Measurements from ENCODE around the gene TMEM51.
A peak's percentile ranks its signal among the peaks of the same experiment; 100 is the strongest.
"Not testable (repeated sequence)": the region's sequence is repeated elsewhere in the genome, so short reads cannot be mapped to it uniquely, and the experiment has no call there.

TMEM51 gene

DNA sequence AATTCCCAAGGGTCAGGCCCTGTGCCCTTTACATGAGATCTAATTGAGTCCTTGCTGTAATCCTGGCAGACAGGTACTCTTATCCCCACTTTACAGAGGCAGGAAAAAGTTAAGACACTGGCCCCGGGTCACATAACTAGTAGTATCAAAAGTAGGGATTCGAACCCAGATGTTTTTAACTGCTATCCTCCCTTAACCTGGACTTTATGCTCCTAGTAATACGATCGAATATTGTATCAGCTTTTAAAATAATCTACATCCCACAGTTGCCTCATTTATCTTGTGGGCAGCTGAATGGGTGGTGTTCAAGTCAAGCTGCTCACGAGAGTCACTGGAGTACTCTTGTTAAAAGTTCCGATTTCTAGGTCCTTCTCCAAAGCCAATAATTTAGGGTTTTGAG, 25.5 kb upstream of the TMEM51 start:
- no peak for DNase-seq (ENCODE audit: low spot score)

- peak; percentile 62 for DNase-seq (ENCODE audit: low spot score)
These were observed 24.8 kb upstream of the TMEM51 start for GRCh38 chr1:15128520-15129313.

GRCh38 chr1:15129944-15130343, 23.6 kb upstream of the TMEM51 start:
- no peak for DNase-seq (ENCODE audit: low spot score)

DNA sequence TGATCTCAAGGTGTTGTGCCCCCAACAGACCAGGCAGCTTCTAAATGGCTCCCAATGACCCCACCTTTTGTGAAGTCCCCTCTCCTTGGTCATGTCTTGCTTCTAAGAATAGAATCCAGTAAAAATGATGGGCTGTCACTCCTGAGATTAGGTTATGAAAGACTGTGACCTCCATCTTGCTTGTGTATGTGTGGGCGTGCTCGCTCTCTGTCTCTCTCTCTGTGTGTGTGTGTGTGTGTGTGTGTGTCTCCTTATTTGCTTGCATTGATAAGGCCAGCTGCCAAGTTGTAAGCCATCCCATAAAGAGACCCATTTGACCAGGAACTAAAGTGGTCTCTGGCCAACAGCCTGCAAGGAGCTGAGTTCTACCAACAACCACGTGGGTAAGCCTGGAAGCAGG, 22.9 kb upstream of the TMEM51 start:
- no peak for DNase-seq (ENCODE audit: low spot score)

DNA sequence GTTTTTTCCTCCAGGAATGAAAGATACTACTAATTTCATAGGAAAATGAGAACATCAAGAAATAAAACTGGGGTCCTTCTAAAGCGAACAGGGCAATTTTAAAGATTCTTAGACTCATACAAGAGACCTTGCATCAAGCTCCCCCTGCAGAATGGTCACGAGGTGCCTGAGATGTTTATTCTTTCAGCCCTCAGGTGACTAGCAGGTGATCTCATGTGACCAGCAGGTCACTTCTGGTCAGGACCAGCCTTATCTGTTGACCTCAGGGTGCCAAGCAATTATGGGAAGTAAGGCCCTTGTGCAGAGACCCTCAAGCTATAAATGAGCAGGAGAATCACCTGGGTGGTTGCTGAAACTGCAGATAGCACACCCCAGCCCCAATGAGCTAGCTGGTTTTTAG, 20.6 kb upstream of the TMEM51 start:
- DNase-seq (ENCODE audit: low spot score) = no peak

DNA sequence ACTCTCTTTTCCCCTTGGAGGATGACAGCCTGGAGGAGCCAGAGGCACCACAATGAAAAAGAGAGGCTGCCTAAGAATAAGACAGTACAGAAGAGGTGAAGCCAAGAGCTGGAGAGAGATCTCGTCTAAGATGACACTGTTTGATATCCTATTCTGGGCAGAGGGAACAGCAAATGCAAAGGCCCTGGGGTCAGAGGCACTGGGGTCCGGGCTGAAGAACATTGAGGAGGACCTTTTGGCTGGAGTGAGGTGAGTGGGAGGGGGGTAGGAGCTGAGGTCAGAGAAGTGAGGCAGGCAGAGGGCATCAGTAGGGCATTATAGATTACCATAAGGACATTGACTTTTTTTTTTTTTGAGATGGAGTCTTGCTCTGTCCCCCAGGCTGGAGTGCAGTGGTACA, 19.3 kb upstream of the TMEM51 start:
- no peak for DNase-seq (ENCODE audit: low spot score)

DNA sequence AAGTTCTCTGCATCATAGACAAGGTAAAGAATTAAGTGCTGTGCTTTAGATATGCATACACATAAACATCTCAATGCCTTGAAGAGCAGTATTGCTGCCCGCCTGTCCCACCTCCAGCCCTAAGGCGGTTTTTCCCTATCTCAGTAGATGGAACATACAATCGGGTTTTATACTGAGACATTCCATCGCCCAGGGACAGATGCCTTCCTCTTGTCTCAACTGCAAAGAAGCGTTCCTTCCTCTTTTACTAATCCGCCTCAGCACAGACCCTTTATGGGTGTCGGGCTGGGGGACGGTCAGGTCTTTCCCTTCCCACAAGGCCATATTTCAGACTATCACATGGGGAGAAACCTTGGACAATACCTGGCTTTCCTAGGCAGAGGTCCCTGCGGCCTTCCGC, 17.9 kb upstream of the TMEM51 start:
- DNase-seq (ENCODE audit: low spot score) = not testable (repeated sequence)

GRCh38 chr1:15137809-15138208, 15.7 kb upstream of the TMEM51 start:
- DNase-seq (ENCODE audit: low spot score) = no peak

GRCh38 chr1:15139654-15140350, 13.7 kb upstream of the TMEM51 start:
- no peak for DNase-seq (ENCODE audit: low spot score)

DNA sequence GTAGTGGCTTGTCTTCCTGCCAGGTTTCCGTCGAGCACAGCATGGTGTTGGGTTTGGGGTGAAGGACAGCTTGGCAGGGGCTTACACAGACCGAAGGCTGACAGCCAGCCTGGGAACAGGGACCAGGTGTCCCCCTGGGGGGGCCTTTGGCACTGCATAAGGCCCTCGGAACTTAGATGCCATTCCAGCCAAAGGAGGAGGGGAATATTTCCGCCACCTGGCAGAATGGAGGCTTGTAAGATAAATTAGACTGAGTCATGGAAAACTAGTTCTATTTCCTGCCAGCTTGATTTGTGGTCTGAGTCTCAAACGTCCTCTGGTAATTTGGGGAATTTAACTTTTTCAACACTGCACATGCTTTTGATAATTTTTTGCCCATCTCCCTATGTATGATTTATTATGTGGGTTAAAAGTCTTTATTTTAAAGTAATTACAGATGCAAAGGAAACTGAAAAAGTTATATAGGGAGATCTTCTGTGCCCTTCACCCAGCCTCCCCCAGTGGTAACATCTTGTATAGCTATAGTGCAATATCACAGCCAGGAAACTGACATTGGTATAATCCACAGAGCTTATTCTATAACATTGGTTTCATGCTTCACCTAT, 11.5 kb upstream of the TMEM51 start:
- DNase-seq (ENCODE audit: low spot score) = no peak

DNA sequence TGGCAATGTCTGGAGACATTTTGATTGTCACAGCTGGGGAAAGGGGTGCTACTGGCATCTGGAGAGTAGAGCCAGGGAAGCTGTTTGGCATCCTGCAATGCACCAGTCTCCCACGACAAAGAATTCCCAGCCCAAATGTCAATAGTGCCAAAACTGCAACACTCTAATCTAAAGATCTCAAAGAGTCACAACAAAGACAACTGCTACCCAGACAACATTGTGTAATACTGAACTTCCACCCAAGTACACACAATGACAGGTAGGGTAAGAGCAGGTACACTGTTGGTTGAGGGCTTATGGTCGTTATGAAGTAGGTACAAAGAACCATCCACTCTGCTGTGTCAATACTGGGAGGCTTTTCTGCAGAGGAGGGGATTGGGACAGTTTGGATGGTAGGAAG, 8.2 kb upstream of the TMEM51 start:
- no peak for DNase-seq (ENCODE audit: low spot score)

GRCh38 chr1:15146142-15146680, 7.3 kb upstream of the TMEM51 start:
- no peak for DNase-seq (ENCODE audit: low spot score)

- DNase-seq (ENCODE audit: low spot score) = no peak
These were observed 6.6 kb upstream of the TMEM51 start for GRCh38 chr1:15146971-15147376.

GRCh38 chr1:15148004-15148403, 5.5 kb upstream of the TMEM51 start:
- DNase-seq (ENCODE audit: low spot score) = no peak

GRCh38 chr1:15148475-15148874, 5.1 kb upstream of the TMEM51 start:
- no peak for DNase-seq (ENCODE audit: low spot score)

GRCh38 chr1:15148941-15149340, 4.6 kb upstream of the TMEM51 start:
- no peak for DNase-seq (ENCODE audit: low spot score)

DNA sequence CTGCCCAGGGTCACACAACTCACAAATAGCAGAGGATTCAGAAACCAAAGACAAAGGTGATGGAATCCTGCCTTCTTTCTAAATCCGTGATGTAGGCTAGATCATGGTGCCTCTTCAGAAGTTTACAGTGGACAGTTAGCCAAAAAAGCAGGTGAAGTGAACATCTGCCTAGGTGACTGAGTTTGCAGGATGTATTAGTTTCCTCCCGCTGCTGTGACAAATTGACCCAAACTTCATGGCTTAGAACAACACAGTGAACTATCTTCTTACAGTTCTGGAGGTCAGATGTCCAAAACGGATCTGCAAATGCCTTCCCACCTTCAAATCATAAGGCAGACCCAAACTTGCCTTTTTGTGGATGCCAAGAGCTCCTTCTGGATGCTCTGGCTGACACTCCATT, 3.2 kb upstream of the TMEM51 start:
- DNase-seq (ENCODE audit: low spot score) = no peak

GRCh38 chr1:15151377-15151806, 2.2 kb upstream of the TMEM51 start:
- no peak for DNase-seq (ENCODE audit: low spot score)

- DNase-seq (ENCODE audit: low spot score) = no peak
These were observed 1.7 kb upstream of the TMEM51 start for GRCh38 chr1:15151871-15152270.

DNA sequence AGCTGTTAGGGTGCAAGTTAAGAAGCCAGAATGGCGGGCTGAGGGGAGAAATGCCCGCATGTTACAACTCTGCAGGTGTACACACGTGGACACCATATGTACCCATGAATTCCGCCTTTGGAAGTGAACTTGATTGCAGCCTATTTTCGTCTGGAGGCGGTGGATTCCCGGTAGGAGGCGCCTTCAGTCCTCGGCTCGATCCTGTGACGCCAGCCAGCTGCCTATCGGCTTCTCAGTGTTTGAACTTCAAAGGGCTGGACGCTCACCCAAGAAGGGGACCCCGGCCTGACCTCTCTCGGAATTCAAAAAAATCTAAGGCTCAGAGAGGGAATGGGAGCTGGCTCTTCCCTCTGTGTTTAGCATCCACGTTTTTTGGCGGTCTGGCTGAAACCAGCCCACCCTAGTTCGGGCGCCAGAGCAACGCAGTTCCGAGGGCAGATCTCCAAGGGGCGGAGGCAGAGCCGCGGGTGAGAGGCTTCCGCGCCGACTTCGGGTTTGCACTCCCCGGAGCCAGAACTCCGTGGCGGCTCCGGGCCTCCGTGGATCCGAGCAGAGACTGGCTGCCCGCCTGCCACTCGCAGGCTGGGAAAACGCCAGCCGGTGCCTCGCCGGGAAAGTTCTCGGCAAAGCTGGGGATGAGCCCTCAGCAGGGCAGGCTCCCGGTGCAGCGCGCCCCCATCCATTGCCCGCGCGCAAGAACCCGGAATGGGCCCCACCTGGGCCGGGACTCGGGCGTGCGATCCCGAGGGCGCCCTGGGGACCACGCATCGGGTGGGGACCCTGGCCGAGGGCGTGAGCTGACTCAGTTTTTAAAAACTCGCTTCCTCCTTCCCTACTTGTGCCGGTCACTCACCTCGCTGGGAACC, 996 bp upstream of the TMEM51 start:
- DNase-seq (ENCODE audit: low spot score) = peak; percentile 84

- DNase-seq (ENCODE audit: low spot score) = peak; percentile 32
These were observed 414 bp downstream of the TMEM51 start for GRCh38 chr1:15153842-15154479.
